Subcutaneous abdominal adipose tissue (tissue), 5 donors: ENCODE results near the gene IGF2.

Experiments used
- H3K27ac ChIP-seq: one replicate; pipeline ENCODE4 v1.7.0; 2013; ENCODE audit warnings: low read depth, mild to moderate bottlenecking, inconsistent platforms, low read length, moderate library complexity
- H3K27me3 ChIP-seq, 5 donors: one replicate each; pipeline ENCODE4 v1.7.0; 2013; ENCODE audit warnings: low read length in 5 of 5, inconsistent platforms in 1 of 5; ENCODE audit not compliant: control insufficient read depth in 5 of 5, insufficient read depth in 4 of 5
- H3K36me3 ChIP-seq, 5 donors: one replicate each; pipeline ENCODE4 v1.7.0; 2013; ENCODE audit warnings: low read length in 5 of 5; ENCODE audit not compliant: control insufficient read depth in 5 of 5, insufficient read depth in 5 of 5
- H3K4me1 ChIP-seq, 5 donors: one replicate each; pipeline ENCODE4 v1.7.0; 2013; ENCODE audit warnings: low read length in 5 of 5, mild to moderate bottlenecking in 3 of 5, moderate library complexity in 1 of 5; ENCODE audit not compliant: control insufficient read depth in 5 of 5, insufficient read depth in 5 of 5
- H3K4me3 ChIP-seq, 5 donors: one replicate each; pipeline ENCODE4 v1.7.0; 2013; ENCODE audit warnings: low read length in 5 of 5, low read depth in 1 of 5
- H3K9ac ChIP-seq, 5 donors: one replicate each; pipeline ENCODE4 v1.7.0; 2013; ENCODE audit warnings: low read length in 5 of 5, mild to moderate bottlenecking in 4 of 5, moderate library complexity in 3 of 5
- H3K9me3 ChIP-seq, 5 donors: one replicate each; pipeline ENCODE4 v1.7.0; 2013; ENCODE audit warnings: low read length in 5 of 5; ENCODE audit not compliant: control insufficient read depth in 5 of 5
- donor health status: healthy.
- donor health status: healthy.
- donor health status: healthy.
- donor health status: healthy.
- donor health status: healthy.

The IGF2 gene

GRCh38 chr11:2105511-2105910, 33.7 kb downstream of the IGF2 start:
- Histone ChIP-seq H3K4me1 (peaks cover 0 to 46% (median 12%) of the 10 kb centered on the region in 5 donors), H3K9me3 (no peaks in the 10 kb centered on the region), H3K9ac (no peak overlapping the region)

GRCh38 chr11:2104524-2105440, 34.4 kb downstream of the IGF2 start:
- Histone ChIP-seq H3K27me3 (peaks cover 0 to 12% (median 3%) of the 10 kb centered on the region in 5 donors), H3K4me3 (no peak overlapping the region), H3K9me3 (no peaks in the 10 kb centered on the region), H3K36me3 (no peaks in the 10 kb centered on the region), H3K4me1 (peaks cover 0 to 49% (median 10%) of the 10 kb centered on the region in 5 donors), H3K27ac (no peak overlapping the region), H3K9ac (no peak overlapping the region)

More at GRCh38 chr11:2105511-2105910, 33.7 kb downstream of the IGF2 start:
- Histone ChIP-seq H3K27me3 (peaks cover 0 to 9% (median 3%) of the 10 kb centered on the region in 5 donors), H3K27ac (no peak overlapping the region), H3K4me3 (no peak overlapping the region), H3K36me3 (no peaks in the 10 kb centered on the region)

- Histone ChIP-seq H3K9me3 (no peaks in the 10 kb centered on the region), H3K4me1 (peaks cover 0 to 49% (median 5%) of the 10 kb centered on the region in 5 donors), H3K36me3 (no peaks in the 10 kb centered on the region), H3K9ac (no peak overlapping the region), H3K4me3 (no peak overlapping the region), H3K27ac (no peak overlapping the region), H3K27me3 (peaks cover 0 to 14% (median 2%) of the 10 kb centered on the region in 5 donors)
Observed at GRCh38 chr11:2103668-2104523, 35.3 kb downstream of the IGF2 start.

DNA sequence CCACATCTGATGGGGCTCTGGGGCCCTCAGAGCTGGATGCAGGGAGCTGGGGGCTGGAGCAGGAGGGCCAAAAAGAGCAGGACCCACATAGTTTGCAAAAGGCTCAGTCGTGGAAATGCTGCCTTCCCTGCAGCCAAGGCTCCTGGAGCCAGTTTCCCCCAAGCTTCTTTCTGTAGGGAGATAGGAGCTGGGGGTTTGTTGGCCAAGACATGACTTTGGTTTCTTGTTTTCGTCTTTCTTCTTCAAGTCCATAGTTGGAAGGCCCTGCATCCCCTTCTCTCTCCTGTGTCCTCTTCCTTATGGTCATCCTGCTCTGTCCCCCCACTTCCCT, 36.3 kb downstream of the IGF2 start:
- H3K4me1 ChIP-seq, result peaks cover 1 to 58% (median 6%) of the 10 kb centered on the region in 5 donors
- H3K9me3 ChIP-seq, result no peaks in the 10 kb centered on the region
- no peaks in the 10 kb centered on the region for H3K36me3 ChIP-seq
- H3K27me3 ChIP-seq, result peaks cover 0 to 12% (median 2%) of the 10 kb centered on the region in 5 donors
- no peak overlapping the region for H3K9ac ChIP-seq
- H3K4me3 ChIP-seq, result no peak overlapping the region
- no peak overlapping the region for H3K27ac ChIP-seq

DNA sequence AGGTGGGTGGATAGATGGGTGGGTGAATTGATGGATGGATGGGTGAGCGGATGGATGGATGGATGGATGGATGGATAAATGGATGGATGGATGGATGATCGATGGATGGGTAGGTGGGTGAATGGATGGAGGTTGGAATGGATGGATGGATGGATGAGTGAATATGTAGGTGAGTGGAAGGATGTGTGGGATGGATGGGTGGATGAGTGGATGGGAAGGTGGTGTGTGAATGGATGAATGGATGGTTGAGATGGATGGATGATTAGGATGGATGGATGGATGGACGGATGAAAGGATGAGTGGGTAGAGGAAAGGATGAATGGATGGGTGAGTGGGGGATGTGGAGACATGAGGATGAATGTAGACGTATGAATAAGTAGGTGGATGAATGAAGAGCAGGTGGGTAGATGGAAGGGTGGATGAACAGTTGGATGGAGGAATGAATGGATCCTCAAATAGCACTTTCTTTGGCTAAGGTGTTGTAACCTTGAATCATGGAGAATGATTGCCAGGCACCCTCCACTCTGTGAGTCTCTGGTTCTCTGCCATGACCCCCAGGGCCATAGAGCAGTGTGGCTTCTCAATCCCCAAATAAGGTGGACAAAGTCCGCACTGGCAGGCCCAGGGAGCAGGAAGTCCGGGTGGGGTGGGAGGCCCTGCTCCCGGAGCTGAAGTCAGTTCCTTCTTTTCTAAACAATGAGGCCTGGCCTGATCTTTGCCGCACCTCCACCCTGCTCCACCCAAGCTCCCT, 36.9 kb downstream of the IGF2 start:
- Histone ChIP-seq H3K4me3 (no peak overlapping the region), H3K4me1 (peaks cover 4 to 64% (median 11%) of the 10 kb centered on the region in 5 donors), H3K27me3 (peaks cover 0 to 12% (median 0%) of the 10 kb centered on the region in 5 donors), H3K36me3 (no peaks in the 10 kb centered on the region), H3K9ac (no peak overlapping the region), H3K9me3 (no peaks in the 10 kb centered on the region), H3K27ac (no peak overlapping the region)

DNA sequence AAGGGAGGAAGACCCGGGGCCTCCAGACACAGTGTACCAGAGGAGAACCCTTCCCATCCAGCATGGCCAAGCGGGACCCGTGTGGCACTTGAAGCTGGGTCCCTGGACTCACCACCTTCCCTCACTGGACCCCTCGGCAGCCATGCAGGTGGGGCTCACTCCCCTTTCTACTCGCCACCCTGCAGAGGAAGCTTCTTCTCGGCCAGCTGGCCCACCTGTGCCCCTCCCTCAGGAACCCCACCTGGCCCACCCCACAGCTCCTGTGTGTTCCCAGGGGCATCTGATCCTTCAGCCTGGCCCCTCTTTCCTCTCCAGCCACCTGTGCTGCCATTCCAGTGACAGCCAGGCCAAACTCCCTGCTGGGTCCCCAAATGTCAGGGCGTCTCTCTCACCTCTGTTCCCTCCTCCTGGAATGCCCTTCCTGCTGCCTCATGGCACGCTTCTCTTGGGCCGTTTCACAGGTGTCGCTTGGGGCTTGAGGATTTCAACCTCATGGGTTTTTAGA, 38.0 kb downstream of the IGF2 start:
- Histone ChIP-seq H3K9me3 (no peaks in the 10 kb centered on the region), H3K36me3 (no peaks in the 10 kb centered on the region), H3K27me3 (peaks cover 0 to 12% (median 0%) of the 10 kb centered on the region in 5 donors), H3K27ac (no peak overlapping the region), H3K4me1 (peaks cover 6 to 75% (median 22%) of the 10 kb centered on the region in 5 donors), H3K9ac (no peak overlapping the region), H3K4me3 (peak overlapping the region in 1 of 5 donors; percentile 14)

DNA sequence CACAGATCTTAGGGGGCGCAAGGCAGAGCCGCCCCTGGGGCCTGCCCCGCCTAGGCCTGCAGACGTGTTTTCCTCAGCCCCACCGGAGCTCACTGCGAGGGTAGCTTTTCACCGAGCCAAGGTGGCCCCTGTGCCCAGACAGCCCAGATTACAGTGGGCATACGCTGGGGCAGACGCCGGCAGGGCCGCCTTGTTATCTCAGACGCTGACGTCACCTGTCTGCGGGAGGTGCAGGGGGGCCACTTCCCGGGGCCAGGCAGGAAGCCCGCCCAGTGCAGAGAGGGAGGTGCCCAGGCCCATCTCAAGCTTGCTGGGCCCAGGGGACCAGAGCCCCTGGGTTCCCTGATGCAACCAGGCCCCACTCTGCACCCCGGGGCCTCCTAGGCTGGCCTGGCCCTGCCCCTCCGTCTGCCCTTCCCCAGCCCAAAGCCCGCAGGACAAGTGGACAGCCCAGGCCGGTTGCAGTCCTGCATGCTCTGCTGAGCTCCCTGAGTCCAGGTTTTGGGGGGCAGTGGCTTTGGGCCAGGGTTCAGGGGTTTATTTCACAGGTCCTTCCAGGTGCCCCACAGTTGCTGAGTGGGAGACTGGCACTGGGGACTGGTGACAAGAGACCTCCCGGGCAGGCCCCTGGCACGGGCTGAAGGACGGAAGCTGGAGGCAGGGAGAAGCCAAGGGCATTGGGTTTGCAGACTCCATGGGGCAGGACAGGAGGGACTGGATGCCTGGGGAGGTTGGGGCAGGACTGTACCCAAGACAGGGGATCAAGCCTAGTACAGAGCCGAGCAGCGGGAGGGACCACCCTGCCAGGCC, 38.6 kb downstream of the IGF2 start:
- H3K27me3 ChIP-seq, result peaks cover 0 to 8% (median 0%) of the 10 kb centered on the region in 5 donors
- peaks cover 6 to 76% (median 24%) of the 10 kb centered on the region in 5 donors for H3K4me1 ChIP-seq
- H3K9me3 ChIP-seq, result no peaks in the 10 kb centered on the region
- peak overlapping the region in 1 of 5 donors; percentile 14 for H3K4me3 ChIP-seq
- no peak overlapping the region for H3K9ac ChIP-seq
- no peaks in the 10 kb centered on the region for H3K36me3 ChIP-seq
- H3K27ac ChIP-seq, result no peak overlapping the region

- no peaks in the 10 kb centered on the region for H3K36me3 ChIP-seq
- H3K9ac ChIP-seq, result no peak overlapping the region
- H3K27me3 ChIP-seq, result peaks cover 0 to 5% (median 0%) of the 10 kb centered on the region in 5 donors
- no peak overlapping the region for H3K27ac ChIP-seq
- H3K4me3 ChIP-seq, result no peak overlapping the region
- H3K4me1 ChIP-seq, result peaks cover 6 to 76% (median 24%) of the 10 kb centered on the region in 5 donors
- H3K9me3 ChIP-seq, result no peaks in the 10 kb centered on the region
Observed at GRCh38 chr11:2099516-2100349, 39.5 kb downstream of the IGF2 start.
